GM12872 (cell line): ENCODE data around the gene AGO1.

Experiments
- TF ChIP-seq, protein P1 (sequence below): IDR thresholded peaks from 3 replicates; pipeline ENCODE4 v1.5.1; 2011; ENCODE audit warnings: low read depth, mild to moderate bottlenecking, low read length, moderate library complexity; ENCODE audit not compliant: insufficient read depth

Gene AGO1

GRCh38 chr1:35901235-35901634 lies 18.2 kb downstream of the AGO1 start:
- TF ChIP-seq, protein P1, sequence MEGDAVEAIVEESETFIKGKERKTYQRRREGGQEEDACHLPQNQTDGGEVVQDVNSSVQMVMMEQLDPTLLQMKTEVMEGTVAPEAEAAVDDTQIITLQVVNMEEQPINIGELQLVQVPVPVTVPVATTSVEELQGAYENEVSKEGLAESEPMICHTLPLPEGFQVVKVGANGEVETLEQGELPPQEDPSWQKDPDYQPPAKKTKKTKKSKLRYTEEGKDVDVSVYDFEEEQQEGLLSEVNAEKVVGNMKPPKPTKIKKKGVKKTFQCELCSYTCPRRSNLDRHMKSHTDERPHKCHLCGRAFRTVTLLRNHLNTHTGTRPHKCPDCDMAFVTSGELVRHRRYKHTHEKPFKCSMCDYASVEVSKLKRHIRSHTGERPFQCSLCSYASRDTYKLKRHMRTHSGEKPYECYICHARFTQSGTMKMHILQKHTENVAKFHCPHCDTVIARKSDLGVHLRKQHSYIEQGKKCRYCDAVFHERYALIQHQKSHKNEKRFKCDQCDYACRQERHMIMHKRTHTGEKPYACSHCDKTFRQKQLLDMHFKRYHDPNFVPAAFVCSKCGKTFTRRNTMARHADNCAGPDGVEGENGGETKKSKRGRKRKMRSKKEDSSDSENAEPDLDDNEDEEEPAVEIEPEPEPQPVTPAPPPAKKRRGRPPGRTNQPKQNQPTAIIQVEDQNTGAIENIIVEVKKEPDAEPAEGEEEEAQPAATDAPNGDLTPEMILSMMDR: no peak

GRCh38 chr1:35902671-35903070 lies 19.7 kb downstream of the AGO1 start:
- TF ChIP-seq, protein P1: no peak

GRCh38 chr1:35914717-35915116 lies 31.7 kb downstream of the AGO1 start:
- TF ChIP-seq, protein P1: no peak

- TF ChIP-seq, protein P1: no peak
These were observed 32.7 kb downstream of the AGO1 start for GRCh38 chr1:35915693-35916092.

GRCh38 chr1:35923791-35924221 lies 40.8 kb downstream of the AGO1 start:
- TF ChIP-seq, protein P1: no peak

GRCh38 chr1:35924838-35925237 lies 41.8 kb downstream of the AGO1 start:
- TF ChIP-seq, protein P1: no peak

DNA sequence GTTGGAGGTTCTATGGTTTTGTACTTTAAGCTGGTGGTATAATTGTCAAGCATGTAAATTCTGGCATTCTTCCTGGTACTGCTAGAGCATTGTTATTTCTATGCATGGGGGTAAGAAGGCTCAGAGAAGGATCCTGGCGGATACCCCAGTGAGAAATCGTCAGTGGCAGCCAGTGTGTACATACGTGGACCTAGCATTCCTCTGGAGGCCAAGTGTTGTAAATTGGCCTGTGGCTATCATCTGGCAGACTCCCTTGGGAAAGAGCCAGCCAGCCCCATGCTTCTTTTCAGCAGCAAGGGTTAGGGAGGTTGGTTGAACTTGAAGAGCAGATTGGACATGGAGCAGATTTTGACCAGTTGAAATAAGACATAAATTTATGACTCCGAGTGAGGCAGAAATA lies 42.7 kb downstream of the AGO1 start:
- TF ChIP-seq, protein P1: no peak

DNA sequence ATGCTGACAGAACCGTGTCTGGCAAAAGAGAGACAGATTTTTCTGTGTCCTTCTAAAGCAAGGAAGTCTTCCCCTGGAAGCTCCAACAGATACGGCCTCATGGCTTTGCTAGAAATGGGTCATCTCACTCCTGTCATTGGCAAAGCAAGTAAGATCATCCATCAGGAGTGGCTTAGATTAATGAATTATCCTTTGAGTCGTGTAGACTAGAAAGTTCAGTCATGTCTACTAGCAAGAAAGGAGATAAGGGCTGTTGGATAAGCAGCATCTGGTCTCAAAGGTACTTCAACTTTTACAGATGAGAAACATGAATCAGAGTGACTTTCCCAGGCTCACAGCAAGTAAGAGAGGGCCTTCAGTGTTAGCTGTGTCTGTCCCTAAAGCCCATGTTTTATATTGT lies 44.5 kb downstream of the AGO1 start:
- TF ChIP-seq, protein P1: no peak
